NCI-H1694 treated with DMSO at 0.1 percent for 48 hours (cell line): ENCODE data around the gene KRTAP10-11.
"Not testable (repeated sequence)": the region's sequence is repeated elsewhere in the genome, so short reads cannot be mapped to it uniquely, and the experiment has no call there.

Experiments
- DNase-seq: peaks from one replicate; lab custom pipeline; 2025; lab: John Stamatoyannopoulos, UW

KRTAP10-11 gene

DNA sequence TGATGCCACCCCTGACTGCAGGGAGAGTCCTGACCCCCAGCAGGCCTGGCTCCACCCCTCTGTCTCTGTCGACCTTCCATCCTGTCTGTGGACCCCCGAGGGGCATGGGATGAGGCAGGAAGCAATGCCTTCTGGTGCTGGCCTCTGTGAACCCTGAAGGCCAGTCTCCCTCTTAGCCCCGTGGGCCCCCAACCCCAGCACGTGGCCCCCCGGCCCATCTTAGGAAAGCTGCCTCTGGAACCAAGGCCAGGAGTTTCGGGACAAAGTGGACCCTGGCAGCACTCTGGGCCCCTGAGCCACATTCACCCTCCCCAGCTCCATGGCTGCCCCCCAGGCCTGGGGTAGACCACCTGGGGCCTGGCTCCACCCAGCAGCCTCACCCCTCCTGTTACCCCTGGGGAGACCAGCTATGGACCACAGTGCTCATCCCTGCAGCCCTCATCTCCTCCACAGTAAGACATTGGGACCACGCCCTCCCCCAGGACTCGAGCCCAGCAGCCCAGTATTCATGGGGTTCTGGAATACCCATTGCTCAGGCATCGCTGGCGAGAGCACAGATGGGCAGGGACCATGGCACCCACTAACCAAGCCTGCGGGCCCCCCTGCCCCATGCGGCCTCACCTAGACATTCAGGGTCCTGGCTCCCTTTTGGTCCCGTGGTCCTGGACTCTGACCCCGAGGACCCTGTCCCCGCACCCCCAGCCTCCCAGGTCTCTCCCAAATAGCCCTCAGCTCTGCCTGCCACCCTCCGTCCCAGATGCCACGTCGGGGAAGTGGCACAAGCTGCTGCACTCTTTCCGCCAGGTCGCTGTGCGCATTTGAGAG, 7.5 kb upstream of the KRTAP10-11 start:
- not testable (repeated sequence) for DNase-seq

DNA sequence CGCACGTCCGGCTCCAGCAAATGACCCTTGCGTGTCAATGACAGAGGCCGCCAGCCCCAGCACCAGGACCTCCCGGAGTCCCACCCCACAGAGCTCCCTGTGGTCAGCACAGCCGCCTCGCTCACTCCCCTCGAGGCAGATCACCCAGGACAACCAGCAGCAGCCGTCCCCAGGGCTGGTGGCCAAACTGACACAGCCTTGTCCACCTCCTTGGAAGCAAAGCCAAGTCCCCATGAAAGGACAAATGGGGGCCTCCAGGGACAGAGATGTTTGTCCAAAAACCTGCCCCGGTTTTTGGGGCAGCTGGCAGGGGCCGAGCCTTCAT, 6.9 kb upstream of the KRTAP10-11 start:
- DNase-seq, result no peak

GRCh38 chr21:44640761-44641160, 5.5 kb upstream of the KRTAP10-11 start:
- no peak for DNase-seq

DNA sequence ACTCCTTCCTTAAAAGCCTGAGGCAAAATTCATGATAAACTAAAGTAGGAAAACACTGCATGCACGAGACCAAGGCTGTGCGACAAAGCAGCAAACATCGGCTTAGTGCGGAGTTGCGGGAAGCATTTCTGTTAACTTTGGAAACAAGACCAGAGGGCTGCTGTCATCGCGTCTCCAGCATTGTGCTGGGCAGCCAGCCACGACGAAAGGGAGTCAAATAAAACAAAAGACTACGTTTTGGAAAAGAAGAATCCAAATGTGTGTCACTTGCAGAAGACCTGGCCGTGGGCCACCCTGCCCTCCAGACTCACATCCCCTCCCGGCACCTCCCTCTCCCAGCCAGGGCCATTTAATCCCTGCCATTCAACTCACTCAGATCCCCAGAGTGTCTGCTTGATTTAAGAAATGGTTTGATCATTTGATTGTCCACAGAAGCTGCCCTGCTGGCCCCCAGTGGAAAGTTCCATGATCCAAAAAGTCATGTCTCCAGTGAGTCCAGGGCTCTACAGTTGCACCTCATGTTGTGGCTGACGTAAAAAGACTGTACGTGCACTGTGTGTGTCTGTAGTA, 2.4 kb upstream of the KRTAP10-11 start:
- DNase-seq, result no peak

DNA sequence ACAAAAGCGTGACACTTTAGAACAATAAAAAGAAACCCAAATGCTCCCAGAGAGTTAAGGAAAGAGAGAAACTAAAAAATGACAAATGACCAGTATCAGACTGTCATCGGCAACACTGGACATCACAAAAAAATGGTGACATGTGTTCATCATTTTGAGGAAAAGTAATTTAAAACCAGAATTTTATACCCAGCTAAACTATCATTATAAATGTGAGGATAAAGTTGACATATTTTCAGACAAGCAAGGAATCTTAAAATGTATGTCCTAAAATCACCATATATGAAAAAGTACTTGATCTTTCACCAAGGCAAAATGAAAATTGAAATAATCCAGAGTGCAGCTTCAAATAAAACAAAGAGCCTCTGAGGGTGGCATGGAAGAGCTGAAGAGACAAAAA, 1.3 kb upstream of the KRTAP10-11 start:
- no peak for DNase-seq

DNA sequence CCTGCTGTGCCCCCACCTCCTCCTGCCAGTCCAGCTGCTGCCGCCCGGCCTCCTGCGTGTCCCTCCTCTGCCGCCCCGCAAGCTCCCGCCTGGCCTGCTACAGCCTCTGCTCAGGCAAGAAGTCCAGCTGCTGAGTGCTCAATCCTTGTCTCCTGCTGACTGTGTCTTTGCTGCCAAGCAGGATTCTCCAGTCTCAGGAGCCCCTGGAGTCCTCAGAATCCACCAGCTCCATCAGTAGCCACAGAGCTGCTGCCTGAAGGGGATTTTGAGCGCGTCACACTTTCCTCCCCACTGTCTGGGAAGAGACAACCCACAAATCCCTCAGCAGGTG, 973 bp downstream of the KRTAP10-11 start:
- no peak for DNase-seq

GRCh38 chr21:44648557-44649311, 2.5 kb downstream of the KRTAP10-11 start:
- DNase-seq, result no peak

- no peak for DNase-seq
Measured at GRCh38 chr21:44649521-44650100, 3.4 kb downstream of the KRTAP10-11 start.

DNA sequence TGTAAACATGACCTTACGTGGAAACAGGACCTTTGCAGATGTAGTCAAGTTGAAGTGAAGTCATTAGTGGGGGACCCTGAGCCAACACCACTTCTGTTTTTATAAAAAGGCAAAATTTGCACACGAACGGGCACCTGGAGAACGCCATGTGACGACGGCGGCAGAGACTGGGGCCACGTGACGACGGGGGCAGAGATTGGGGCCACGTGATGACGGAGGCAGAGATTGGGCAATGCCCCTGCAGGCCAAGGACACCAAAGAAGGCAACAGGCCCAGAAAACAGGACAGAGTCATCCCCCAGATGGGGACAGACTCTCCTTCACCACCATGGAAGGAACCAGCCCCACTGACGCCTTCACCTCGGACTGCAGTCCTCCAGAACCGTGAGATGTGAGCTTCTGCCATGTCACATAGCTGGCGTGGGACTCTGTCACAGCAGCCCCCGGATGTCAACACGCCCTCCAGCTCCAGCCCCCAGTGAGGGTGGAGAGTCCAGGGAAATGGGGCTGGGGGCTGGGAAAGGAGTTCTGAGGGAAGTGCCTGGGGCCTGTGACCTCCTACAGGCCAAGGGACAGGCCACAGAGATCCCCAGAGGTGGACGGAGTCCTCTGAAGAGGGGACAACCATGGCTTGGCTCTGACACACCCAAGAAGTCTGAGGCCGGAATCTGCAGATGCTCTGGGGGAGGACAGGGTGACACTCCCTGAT, 4.2 kb downstream of the KRTAP10-11 start:
- DNase-seq, result no peak

DNA sequence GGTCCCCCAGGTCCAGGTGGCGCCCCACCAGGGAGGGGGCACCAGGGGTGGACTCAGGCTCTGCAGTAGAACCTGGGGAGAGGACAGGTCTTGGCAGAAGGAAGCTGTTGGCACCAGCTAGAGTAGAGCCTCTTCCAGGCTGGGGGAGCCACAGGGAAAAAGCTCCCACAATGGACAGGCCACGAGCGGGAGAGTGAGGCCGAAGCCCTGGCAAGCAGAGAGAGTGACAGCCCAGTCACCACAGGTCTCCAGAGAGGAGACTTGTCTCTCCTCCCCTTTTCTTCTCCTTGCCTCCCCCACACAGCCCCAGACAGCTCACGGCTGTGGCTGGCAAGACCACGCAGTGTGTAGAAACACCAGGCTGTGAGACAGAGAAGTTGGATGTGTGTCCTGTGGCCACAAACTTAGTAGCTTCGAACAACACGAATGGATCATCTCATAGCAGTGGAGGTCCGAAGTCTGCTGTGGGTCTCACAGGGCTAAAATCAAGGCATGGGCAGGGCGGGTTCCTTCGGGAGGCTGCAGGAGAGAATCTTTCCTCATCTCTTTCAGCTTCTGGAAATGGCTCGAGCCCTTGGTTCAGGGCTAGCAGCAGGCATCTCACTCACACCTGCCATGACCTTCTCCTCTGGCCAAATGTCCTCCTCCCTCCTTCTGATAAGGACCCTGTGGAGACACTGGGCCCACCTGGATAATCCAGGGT, 4.9 kb downstream of the KRTAP10-11 start:
- no peak for DNase-seq

- DNase-seq, result no peak
Measured at GRCh38 chr21:44653123-44653522, 6.9 kb downstream of the KRTAP10-11 start.

DNA sequence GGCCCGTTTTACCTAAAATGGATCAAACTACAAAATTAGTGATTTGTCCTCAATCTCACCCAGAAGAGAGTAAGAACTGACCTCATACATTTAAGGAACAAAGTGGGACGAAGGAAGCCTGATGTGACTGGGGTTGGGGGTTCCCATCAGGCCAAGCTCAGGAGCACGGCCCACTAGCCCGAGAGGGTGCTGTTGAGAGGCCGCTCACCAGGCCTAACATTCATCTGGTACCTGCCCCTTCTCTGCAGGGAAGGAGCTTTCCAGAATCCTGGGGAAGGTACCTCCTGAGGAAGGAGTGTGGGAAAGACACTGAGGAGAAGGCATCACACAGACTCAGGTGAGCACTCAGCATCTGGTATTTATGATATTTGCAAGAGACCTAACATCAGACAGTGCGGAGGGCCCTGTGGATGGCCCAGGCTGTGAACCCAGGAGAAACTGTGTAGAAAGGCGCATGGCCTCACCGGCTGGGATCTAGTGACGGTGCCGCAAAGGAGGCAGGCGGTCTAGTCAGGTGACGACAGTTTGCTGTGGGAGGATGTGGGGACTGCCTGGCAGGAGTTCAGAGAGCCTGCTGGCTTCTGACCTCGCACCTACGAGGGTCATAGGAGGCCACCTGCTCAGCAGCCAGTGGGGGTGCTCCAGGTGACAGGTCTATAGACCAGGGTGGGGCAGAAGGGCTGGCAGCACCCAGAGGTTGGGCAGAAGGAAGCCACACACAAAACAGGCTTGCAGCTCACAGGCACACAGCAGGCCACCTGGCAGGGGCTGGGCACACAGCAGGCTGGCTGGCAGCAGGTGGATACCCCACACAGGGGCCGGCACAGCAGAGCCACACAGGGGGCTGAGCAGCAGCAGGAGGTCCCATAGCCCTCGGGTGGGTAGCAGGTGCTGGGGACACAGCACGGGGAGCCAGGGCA, 7.7 kb downstream of the KRTAP10-11 start:
- DNase-seq, result no peak

DNA sequence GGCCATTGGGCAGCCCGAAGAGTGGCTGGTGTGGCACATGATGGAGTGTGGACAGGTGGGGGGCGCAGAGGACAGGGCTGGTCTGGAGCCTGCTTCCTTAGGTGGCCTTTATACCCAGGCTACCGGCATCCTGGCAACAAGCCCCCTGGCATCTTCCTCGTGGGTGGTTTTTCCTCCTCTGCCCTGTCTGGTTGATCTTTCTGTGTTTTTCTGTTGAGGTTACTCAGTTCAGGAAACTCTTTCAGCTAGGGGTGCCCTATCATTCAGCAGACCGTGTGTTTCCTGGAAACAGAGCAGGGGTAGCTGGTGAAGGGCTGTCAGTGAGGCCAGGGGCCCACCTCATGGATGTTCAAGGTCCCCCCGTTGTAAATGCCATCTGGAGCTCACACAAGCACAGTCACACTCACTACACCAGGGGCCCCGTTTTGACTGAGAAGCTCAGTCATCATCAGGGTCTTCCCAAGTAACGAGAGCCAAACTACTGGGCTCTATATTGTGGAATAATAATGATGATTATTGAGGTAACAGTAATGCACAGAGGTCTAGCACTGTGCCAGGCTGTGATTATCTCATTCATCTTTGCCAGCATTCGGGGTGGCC, 8.5 kb downstream of the KRTAP10-11 start, which contains the start of gene KRTAP12-4:
Gene KRTAP12-4, minus strand, starts transcription at position 84 of the 600 bp plus-strand sequence. Its CDS starts 45 bp downstream, at position 39.
- DNase-seq, result no peak

- no peak for DNase-seq
Measured at GRCh38 chr21:44656868-44657267, 10.7 kb downstream of the KRTAP10-11 start.

GRCh38 chr21:44657635-44658540, 11.7 kb downstream of the KRTAP10-11 start, which contains the start of gene KRTAP12-3:
TSS of gene KRTAP12-3 (plus strand) at chr21:44657932. CDS start at chr21:44657980, 48 bp downstream.
- DNase-seq, result peak; percentile 53

DNA sequence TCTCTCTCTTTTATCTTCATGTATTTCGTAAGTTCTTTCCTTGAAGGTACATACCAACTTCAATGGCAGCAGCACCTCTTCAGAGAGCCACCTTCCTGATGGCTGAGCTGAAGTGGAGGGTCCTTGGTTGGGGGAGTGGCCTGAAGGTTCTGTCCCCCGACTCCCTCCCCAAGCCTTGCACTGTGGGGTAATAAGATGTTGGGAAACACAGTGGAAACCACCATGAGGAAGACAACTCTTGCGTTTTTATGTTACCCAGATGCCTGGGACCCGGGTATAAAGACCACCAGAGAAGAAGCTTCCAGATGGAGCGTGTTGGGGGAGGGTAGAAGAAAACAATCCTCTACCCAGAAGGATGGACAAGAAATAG, 12.3 kb downstream of the KRTAP10-11 start:
- no peak for DNase-seq

DNA sequence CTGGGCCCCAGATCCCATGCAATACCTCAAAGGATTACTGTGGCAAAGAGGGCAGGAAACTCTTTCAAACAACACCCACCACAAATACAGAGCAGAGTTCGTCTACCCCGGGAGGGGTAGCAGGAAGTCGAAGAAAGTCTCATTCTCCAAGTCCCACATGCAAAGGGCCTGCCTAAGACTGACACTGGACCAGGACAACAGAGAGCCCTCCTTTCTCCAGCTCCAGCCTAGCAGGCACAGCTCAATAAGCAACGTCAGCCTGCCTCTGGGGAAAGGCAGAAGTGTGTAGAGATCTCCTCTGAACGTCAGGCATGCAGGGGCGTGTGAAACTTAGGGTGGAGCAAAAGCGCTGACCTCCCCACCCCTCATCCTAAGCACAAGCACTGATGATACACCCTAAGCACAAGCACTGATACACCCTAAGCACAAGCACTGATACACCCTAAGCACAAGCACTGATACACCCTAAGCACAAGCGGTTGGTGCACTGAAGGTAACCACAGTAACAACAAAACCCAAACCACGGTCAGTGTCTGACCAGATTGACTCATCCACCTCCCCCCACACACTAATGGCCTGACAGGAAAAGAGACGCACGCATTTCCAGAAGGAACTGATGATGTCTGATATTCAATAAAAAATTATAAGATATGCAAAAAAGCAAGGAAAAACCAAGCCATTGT, 12.8 kb downstream of the KRTAP10-11 start:
- DNase-seq, result no peak

GRCh38 chr21:44661567-44661966, 15.4 kb downstream of the KRTAP10-11 start:
- DNase-seq, result not testable (repeated sequence)
